Central memory CD8-positive, alpha-beta T cell (primary cell): ENCODE data around the gene KIF4A.
"Not testable (repeated sequence)": the region's sequence is repeated elsewhere in the genome, so short reads cannot be mapped to it uniquely, and the experiment has no call there.

Source experiments
- ATAC-seq: fragments of 150-1000 bp; cut with Tn5 transposase; replicated peaks from 2 replicates; pipeline ENCODE4 v1.10.0; 2022; ENCODE audit warnings: mild to moderate bottlenecking, moderate FRiP score, moderate number of reproducible peaks; ENCODE audit not compliant: poor library complexity, severe bottlenecking; ENCODE audit errors: extremely low read depth
- DNase-seq, 2 donors: peaks; one replicate each; pipeline ENCODE4 v3.0.0; 2021; ENCODE audit warnings: low spot score in 2 of 2
- H3K27ac Mint-ChIP-seq: one replicate; pipeline ENCODE4 v1.8.0; 2022; ENCODE audit warnings: low read depth, mild to moderate bottlenecking, moderate library complexity, mixed read lengths
- H3K27me3 Mint-ChIP-seq: one replicate; pipeline ENCODE4 v1.8.0; 2022; ENCODE audit warnings: mixed read lengths
- H3K36me3 Mint-ChIP-seq: one replicate; pipeline ENCODE4 v1.8.0; 2022; ENCODE audit warnings: mild to moderate bottlenecking, moderate library complexity, mixed read lengths; ENCODE audit not compliant: insufficient read depth
- H3K4me1 Mint-ChIP-seq: one replicate; pipeline ENCODE4 v1.8.0; 2022; ENCODE audit warnings: mixed read lengths
- H3K4me3 Mint-ChIP-seq: one replicate; pipeline ENCODE4 v1.8.0; 2022; ENCODE audit warnings: mild to moderate bottlenecking, moderate library complexity, mixed read lengths
- H3K9me3 Mint-ChIP-seq: one replicate; pipeline ENCODE4 v1.8.0; 2022; ENCODE audit warnings: mixed read lengths

KIF4A gene, protein sequence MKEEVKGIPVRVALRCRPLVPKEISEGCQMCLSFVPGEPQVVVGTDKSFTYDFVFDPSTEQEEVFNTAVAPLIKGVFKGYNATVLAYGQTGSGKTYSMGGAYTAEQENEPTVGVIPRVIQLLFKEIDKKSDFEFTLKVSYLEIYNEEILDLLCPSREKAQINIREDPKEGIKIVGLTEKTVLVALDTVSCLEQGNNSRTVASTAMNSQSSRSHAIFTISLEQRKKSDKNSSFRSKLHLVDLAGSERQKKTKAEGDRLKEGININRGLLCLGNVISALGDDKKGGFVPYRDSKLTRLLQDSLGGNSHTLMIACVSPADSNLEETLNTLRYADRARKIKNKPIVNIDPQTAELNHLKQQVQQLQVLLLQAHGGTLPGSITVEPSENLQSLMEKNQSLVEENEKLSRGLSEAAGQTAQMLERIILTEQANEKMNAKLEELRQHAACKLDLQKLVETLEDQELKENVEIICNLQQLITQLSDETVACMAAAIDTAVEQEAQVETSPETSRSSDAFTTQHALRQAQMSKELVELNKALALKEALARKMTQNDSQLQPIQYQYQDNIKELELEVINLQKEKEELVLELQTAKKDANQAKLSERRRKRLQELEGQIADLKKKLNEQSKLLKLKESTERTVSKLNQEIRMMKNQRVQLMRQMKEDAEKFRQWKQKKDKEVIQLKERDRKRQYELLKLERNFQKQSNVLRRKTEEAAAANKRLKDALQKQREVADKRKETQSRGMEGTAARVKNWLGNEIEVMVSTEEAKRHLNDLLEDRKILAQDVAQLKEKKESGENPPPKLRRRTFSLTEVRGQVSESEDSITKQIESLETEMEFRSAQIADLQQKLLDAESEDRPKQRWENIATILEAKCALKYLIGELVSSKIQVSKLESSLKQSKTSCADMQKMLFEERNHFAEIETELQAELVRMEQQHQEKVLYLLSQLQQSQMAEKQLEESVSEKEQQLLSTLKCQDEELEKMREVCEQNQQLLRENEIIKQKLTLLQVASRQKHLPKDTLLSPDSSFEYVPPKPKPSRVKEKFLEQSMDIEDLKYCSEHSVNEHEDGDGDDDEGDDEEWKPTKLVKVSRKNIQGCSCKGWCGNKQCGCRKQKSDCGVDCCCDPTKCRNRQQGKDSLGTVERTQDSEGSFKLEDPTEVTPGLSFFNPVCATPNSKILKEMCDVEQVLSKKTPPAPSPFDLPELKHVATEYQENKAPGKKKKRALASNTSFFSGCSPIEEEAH

DNA sequence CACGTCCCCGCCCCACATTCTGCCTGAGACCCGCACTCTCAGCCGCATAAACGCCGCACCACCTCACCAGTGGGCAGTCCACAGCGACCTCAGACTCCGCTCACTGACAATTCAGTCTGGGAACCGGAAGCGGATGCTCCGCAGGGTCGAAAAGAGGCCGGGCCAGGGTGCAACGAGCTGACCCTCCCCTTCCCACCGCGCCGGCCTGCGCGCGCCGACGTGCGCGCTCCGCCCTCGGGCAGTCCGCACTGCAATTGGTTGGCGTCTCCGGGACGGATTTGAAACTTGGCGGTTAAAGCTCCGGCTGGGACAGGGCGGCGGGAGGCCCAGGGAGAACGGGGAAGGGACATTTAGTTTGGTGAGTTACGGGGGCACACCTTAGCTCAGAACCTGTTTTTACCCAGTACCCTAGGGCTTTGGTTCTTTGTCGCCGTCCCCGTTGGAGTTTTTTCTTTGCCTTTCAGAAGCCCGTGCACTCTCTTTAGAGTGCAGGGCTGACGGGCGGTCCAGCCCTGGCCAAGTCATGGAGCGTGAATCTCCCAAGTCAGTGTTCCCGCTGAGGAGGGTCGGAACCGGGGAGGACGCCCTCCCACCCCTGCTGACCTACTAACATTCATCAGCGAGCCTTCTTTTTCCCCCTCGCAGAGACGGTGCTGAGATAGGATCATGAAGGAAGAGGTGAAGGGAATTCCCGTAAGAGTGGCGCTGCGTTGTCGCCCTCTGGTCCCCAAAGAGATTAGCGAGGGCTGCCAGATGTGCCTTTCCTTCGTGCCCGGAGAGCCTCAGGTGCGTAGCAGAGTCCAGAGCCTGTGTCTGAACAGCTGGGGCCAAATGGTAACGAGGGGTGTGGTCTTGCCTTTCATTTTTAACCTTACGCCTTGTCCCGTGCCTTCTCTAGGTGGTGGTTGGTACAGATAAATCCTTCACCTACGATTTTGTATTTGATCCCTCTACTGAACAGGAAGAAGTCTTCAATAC, at the start of gene KIF4A, which contains the start of gene PDZD11:
Gene KIF4A, plus strand, starts transcription at position 312 of the 978 bp plus-strand sequence. Its CDS starts 355 bp downstream, at position 667.
Gene PDZD11, minus strand, starts transcription at position 135 of the 978 bp plus-strand sequence. CDS start 586 bp downstream, outside the sequence.
- Mint-ChIP-seq H3K4me3 (peak within 1 kb of the TSS; percentile 82), H3K27me3 (no peaks in the 10 kb centered on the region), H3K27ac (peak within 1 kb of the TSS; percentile 85), H3K4me1 (peaks cover 5% of the 10 kb centered on the region), H3K9me3 (no peaks in the 10 kb centered on the region), H3K36me3 (peaks cover 11% of the 10 kb centered on the region)
- DNase-seq (peak; percentile 52 to 62), ATAC-seq (peak; percentile 96)

DNA sequence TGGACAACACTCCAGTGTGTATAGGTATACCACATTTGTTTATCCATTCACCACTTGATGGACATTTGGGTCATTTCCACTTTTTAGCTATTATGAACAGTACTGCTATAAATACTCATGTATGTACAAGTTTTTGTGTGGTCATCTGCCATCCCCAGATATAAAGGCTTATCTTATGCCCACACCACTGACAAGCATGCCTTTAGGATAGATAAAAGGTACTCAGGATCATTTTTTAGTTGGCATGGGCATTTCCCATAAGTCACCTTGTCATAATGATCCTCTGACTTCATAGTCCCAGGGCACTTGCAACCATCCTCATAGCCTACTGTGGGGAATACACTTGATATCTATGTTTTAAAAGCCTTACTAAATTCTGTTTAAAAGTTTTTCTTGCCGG, 49.2 kb upstream of the KIF4A start:
- H3K4me3 Mint-ChIP-seq, result no peak overlapping the region
- peaks cover 7% of the 10 kb centered on the region for H3K27me3 Mint-ChIP-seq
- no peaks in the 10 kb centered on the region for H3K9me3 Mint-ChIP-seq
- no peak overlapping the region for H3K27ac Mint-ChIP-seq
- H3K4me1 Mint-ChIP-seq, result no peaks in the 10 kb centered on the region
- no peaks in the 10 kb centered on the region for H3K36me3 Mint-ChIP-seq
- ATAC-seq (no peak), DNase-seq (no peak)

DNA sequence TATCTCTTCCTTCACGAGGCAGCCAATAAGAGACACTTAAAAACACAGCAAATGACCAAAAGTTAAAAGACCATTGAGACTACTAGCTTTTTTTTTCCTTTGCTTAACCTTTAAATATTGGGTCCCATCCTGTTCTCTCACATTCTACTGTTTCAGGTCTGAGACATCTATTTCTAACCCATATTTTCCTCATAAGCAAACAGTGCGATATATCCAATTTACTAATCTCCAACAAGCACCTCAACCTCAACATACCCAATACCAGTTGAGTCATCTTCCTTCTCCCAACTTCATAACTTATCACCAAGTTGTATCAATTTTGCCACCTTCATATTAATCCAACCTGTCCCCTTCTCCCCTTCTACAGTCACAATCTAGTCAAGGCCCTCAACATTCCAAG, 48.4 kb upstream of the KIF4A start:
- no peaks in the 10 kb centered on the region for H3K36me3 Mint-ChIP-seq
- DNase-seq (no peak), ATAC-seq (no peak)
- H3K4me3 Mint-ChIP-seq, result no peak overlapping the region
- no peaks in the 10 kb centered on the region for H3K9me3 Mint-ChIP-seq
- H3K4me1 Mint-ChIP-seq, result no peaks in the 10 kb centered on the region
- no peak overlapping the region for H3K27ac Mint-ChIP-seq
- H3K27me3 Mint-ChIP-seq, result peaks cover 7% of the 10 kb centered on the region

DNA sequence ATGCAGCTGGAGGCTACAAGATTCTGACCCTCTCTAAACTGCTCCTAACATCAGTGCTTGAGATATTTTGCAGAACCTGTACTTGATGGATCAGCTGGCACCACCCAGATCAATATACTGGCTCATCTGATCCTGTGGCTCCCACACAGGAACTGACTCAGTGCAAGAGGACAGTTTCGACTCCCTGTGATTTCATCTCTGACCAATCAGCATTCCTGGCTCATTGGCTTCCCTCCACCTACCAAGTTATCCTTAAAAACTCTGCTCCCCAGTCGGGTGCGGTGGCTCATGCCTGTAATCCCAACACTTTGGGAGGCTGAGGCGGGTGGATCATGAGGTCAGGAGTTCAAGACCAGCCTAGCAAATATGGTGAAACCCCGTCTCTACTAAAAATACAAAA, 46.3 kb upstream of the KIF4A start:
- not testable (repeated sequence) for DNase-seq, H3K27me3 Mint-ChIP-seq, H3K9me3 Mint-ChIP-seq, H3K4me3 Mint-ChIP-seq, H3K27ac Mint-ChIP-seq, ATAC-seq, H3K36me3 Mint-ChIP-seq, H3K4me1 Mint-ChIP-seq

DNA sequence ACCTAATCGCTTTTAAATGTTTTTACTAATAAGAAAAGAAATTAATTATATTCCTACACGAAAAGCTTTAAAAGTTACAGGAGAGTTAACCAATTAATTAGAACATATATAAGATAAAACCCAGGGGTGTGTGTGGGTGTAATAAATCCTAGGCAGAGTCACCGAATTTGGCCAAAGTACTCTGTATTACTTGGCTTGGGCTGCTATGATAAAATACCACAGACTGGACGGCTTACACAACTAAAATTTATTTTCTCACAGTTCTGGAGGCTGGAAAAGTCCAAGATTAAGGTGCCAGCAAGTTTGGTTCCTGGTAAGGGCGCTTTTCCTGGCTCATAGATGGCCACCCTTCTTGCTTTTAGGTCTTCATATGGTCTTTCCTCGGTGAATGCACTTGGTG, 45.0 kb upstream of the KIF4A start:
- Mint-ChIP-seq H3K36me3 (no peaks in the 10 kb centered on the region), H3K27me3 (peaks cover 7% of the 10 kb centered on the region), H3K9me3 (no peaks in the 10 kb centered on the region), H3K27ac (no peak overlapping the region), H3K4me3 (no peak overlapping the region), H3K4me1 (no peaks in the 10 kb centered on the region)
- no peak for ATAC-seq
- DNase-seq, result no peak

DNA sequence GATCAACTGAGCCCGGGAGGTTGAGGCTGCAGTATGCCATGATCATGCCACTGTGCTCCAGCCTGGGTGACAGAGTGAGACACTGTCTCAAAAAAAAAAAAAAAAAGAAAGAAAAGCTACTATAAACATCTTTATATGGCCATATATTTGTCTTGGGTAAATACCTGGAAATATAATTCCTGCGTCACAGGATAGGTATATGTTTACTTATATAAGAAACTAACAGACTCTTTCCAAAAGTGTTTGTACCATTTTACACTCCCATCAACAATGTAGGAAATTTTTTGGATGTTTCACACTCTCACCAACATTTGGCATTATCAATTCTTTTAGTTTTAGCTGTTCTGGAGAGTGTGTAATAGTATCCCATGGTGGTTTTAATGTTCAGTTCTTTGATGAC, 42.7 kb upstream of the KIF4A start:
- ATAC-seq, result no peak
- Mint-ChIP-seq H3K4me3 (no peak overlapping the region), H3K27me3 (no peaks in the 10 kb centered on the region), H3K9me3 (no peaks in the 10 kb centered on the region), H3K36me3 (no peaks in the 10 kb centered on the region), H3K4me1 (no peaks in the 10 kb centered on the region), H3K27ac (no peak overlapping the region)
- DNase-seq, result no peak

DNA sequence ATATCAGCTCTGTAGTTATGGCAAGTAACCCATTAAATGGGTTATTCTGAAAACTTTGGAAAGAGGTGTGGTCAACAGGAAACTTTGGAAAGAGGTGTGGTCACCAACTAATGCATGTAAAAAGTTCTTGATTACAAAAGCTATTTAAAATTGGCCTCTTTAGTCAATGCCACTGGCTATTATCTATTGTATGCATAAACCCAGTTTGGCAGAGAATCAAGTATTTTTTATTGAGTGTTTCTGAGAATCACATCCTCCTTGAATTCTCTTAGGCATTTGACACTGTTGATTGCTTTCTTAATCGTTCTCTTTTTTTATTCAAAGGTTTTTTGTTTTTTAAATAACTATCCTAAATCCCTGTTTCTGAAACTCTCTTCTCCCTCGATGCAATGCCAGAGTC, 37.4 kb upstream of the KIF4A start:
- H3K4me3 Mint-ChIP-seq, result no peak overlapping the region
- H3K4me1 Mint-ChIP-seq, result no peaks in the 10 kb centered on the region
- H3K27ac Mint-ChIP-seq, result no peak overlapping the region
- H3K36me3 Mint-ChIP-seq, result no peaks in the 10 kb centered on the region
- DNase-seq (no peak), ATAC-seq (no peak)
- no peaks in the 10 kb centered on the region for H3K27me3 Mint-ChIP-seq
- H3K9me3 Mint-ChIP-seq, result no peaks in the 10 kb centered on the region

DNA sequence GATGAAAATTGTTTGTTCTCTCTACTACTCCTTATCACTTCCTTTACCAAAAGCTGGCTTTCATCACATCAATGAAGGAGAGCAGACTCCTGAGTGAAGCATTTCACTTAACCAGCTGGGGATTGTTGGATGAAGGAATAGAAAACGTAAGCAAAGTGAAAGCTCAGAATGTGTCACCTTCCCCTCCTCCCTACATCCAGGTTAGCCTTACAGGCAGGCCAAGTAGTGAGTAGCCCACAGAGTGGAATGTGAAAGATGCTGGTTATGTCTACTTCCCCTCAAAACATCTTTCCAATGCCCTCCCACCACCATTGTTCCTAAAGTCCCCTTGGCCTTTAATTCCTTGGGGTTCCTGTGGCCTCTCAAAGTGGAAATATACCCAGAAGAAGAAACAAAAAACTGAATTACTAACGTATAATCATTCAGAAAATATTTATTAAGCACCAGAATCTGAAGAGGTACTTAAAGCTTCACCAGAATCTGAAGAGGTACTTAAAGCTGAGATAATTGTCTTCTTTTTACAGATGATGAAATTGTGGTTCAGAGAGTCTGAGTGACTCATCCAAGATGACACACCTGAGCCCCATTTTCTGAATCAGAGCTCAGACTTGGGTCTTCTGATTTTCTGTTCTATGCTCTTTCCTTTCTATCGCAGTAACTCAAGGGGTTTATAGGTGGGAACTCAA, 36.4 kb upstream of the KIF4A start:
- Mint-ChIP-seq H3K4me1 (peaks cover 5% of the 10 kb centered on the region), H3K4me3 (no peak overlapping the region)
- no peak for ATAC-seq

DNA sequence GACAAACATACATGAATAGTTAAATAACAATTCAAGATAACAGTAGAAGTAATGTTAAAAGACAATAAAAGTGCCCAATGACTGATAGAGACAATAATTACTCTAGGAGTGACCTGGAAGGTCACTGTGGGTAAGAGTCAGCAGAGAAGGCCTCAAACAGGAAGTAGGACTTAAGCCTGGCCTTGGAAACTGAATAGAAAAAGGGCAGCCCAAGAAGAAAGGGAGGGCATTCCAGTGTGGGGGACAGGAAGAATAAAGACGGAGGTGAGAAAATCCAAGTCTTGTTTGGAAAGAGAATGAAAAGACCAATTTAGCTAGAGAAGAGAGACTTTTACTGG, 35.9 kb upstream of the KIF4A start:
- no peak for ATAC-seq
- Mint-ChIP-seq H3K27ac (no peak overlapping the region), H3K4me1 (peaks cover 5% of the 10 kb centered on the region), H3K9me3 (no peaks in the 10 kb centered on the region), H3K27me3 (no peaks in the 10 kb centered on the region), H3K4me3 (no peak overlapping the region), H3K36me3 (no peaks in the 10 kb centered on the region)
- no peak for DNase-seq

More for the DNA sequence above, 36.4 kb upstream of the KIF4A start:
- no peak for DNase-seq
- Mint-ChIP-seq H3K27me3 (no peaks in the 10 kb centered on the region), H3K27ac (no peak overlapping the region), H3K9me3 (no peaks in the 10 kb centered on the region), H3K36me3 (no peaks in the 10 kb centered on the region)

DNA sequence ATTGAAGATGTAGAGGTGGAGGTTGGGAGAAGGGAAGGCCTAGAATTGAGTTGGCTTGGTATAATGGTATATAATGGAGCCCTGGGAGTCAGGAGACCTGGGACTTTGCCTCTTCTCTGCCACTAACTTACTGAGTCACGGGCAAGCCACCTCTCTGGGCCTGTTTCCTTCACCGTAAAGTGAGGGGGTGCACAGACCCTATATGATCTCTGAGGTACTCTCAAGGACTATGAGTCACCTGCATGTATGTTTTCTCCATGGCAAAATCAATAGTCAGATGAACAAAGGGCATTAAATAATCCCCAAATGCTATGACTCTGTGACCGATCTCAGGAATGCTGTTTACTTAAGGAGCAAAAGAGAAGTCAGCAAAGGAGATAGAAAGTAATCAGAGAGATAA, 35.0 kb upstream of the KIF4A start:
- no peaks in the 10 kb centered on the region for H3K27me3 Mint-ChIP-seq
- no peaks in the 10 kb centered on the region for H3K36me3 Mint-ChIP-seq
- H3K4me3 Mint-ChIP-seq, result no peak overlapping the region
- no peaks in the 10 kb centered on the region for H3K9me3 Mint-ChIP-seq
- peaks cover 5% of the 10 kb centered on the region for H3K4me1 Mint-ChIP-seq
- DNase-seq (no peak), ATAC-seq (no peak)
- H3K27ac Mint-ChIP-seq, result no peak overlapping the region

DNA sequence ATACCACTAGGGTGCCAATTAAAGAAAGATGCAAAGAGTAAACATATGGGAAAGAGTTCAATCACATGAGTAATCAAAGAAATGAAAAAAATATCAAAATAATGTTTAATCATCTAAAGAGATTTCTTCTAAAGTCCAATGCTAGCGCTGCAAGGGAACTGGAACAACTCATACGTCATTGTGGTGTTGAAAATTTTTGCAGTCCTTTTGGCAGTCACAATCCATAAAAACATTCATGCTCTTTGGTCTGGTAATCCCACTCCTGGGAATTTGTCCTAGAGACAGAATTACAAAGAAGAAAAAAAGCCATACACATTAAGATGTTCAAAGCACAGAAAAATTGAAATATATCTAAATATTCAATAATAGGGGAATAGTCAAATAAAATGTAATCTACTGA, 34.5 kb upstream of the KIF4A start:
- H3K9me3 Mint-ChIP-seq, result no peaks in the 10 kb centered on the region
- no peak for DNase-seq
- H3K27me3 Mint-ChIP-seq, result no peaks in the 10 kb centered on the region
- no peak overlapping the region for H3K27ac Mint-ChIP-seq
- no peaks in the 10 kb centered on the region for H3K36me3 Mint-ChIP-seq
- peaks cover 5% of the 10 kb centered on the region for H3K4me1 Mint-ChIP-seq
- no peak for ATAC-seq
- H3K4me3 Mint-ChIP-seq, result no peak overlapping the region
